ENCODE results near the gene PTPRA.

DNA sequence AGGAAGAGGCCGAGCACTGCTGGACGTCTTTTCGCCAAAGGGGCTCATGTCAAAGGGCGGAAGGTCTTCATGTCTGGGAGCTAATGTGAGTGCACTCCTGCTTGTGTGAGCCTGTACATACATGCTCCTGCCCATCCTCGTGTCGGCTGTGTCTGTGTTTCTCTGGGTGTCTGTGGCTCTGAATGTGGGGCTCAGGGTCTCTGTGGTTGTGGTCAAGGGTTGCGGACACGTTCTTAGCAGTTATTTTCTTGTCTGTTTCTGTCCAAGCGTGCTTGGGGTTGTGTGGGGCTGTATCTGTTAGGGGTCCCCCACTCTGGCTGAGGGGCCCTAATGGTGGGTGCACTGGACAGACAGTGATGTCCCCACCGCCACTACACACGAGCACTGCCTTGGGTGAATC is 208.4 kb downstream of the PTPRA start:
- TF ChIP-seq RAD21 (IDR thresholded peaks at IDR 0.05 in 1 of 2, conservative IDR thresholded peaks at IDR 0.05 in 1 of 2; ENCODE audit: low read depth in 2 of 2, low read length in 2 of 2) = no peak
- TF ChIP-seq, protein P1, sequence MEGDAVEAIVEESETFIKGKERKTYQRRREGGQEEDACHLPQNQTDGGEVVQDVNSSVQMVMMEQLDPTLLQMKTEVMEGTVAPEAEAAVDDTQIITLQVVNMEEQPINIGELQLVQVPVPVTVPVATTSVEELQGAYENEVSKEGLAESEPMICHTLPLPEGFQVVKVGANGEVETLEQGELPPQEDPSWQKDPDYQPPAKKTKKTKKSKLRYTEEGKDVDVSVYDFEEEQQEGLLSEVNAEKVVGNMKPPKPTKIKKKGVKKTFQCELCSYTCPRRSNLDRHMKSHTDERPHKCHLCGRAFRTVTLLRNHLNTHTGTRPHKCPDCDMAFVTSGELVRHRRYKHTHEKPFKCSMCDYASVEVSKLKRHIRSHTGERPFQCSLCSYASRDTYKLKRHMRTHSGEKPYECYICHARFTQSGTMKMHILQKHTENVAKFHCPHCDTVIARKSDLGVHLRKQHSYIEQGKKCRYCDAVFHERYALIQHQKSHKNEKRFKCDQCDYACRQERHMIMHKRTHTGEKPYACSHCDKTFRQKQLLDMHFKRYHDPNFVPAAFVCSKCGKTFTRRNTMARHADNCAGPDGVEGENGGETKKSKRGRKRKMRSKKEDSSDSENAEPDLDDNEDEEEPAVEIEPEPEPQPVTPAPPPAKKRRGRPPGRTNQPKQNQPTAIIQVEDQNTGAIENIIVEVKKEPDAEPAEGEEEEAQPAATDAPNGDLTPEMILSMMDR (IDR thresholded peaks at IDR 0.05; ENCODE audit: control extremely low read depth in 1 of 3, insufficient read depth in 1 of 3, low read depth in 1 of 3, low read length in 3 of 3) = no peak
- TF ChIP-seq EZH2 (IDR thresholded peaks at IDR 0.05; ENCODE audit: low read depth, low read length, severe bottlenecking) = no peak
- TF ChIP-seq CEBPB (IDR thresholded peaks at IDR 0.05; ENCODE audit: low read depth, low read length) = no peak
- TF ChIP-seq, protein P2, sequence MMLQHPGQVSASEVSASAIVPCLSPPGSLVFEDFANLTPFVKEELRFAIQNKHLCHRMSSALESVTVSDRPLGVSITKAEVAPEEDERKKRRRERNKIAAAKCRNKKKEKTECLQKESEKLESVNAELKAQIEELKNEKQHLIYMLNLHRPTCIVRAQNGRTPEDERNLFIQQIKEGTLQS (IDR thresholded peaks at IDR 0.05; ENCODE audit: insufficient read depth, low read depth, low read length) = no peak
- TF ChIP-seq RFX5 (IDR thresholded peaks at IDR 0.05; ENCODE audit: borderline replicate concordance, low read depth, low read length) = no peak
- TF ChIP-seq SIN3A (conservative IDR thresholded peaks at IDR 0.05 in 1 of 2, IDR thresholded peaks at IDR 0.05 in 1 of 2; ENCODE audit: low read depth in 1 of 2, low read length in 2 of 2) = no peak
- no peak for TF ChIP-seq POLR2A (IDR thresholded peaks at IDR 0.05; ENCODE audit: control extremely low read depth in 1 of 2, low read depth in 2 of 2, low read length in 2 of 2)
